ENCODE data around the gene TTI1.
A peak's percentile ranks its signal among the peaks of the same experiment; 100 is the strongest.

The TTI1 gene

GRCh38 chr20:38033330-38034107 is at the start of gene TTI1, which contains the start of gene RPRD1B:
TSS of gene TTI1 (minus strand) at chr20:38033456. CDS start at chr20:38013816, 19,640 bp downstream.
TSS of gene RPRD1B (plus strand) at chr20:38033746. CDS start at chr20:38033948, 202 bp downstream.
- peak within 1 kb of the TSS; percentile 65 for H3K4me3 ChIP-seq (ENCODE audit: low read depth, low read length)
- TF ChIP-seq CTCF (IDR thresholded peaks at IDR 0.05; ENCODE audit: insufficient read depth, low read depth, low read length, missing control alignments): no peak
- DNase-seq (ENCODE audit: low read depth): peak; percentile 89

GRCh38 chr20:38082894-38083293 is 49.6 kb upstream of the TTI1 start:
- H3K4me3 ChIP-seq (ENCODE audit: low read depth, low read length): no peak overlapping the region
- no peak for TF ChIP-seq CTCF (IDR thresholded peaks at IDR 0.05; ENCODE audit: insufficient read depth, low read depth, low read length, missing control alignments)
- no peak for DNase-seq (ENCODE audit: low read depth)

GRCh38 chr20:38081575-38081974 is 48.3 kb upstream of the TTI1 start:
- H3K4me3 ChIP-seq (ENCODE audit: low read depth, low read length): no peak overlapping the region
- TF ChIP-seq CTCF (IDR thresholded peaks at IDR 0.05; ENCODE audit: insufficient read depth, low read depth, low read length, missing control alignments): no peak
- DNase-seq (ENCODE audit: low read depth): no peak

GRCh38 chr20:38079353-38079752 is 46.1 kb upstream of the TTI1 start:
- no peak for TF ChIP-seq CTCF (IDR thresholded peaks at IDR 0.05; ENCODE audit: insufficient read depth, low read depth, low read length, missing control alignments)
- H3K4me3 ChIP-seq (ENCODE audit: low read depth, low read length): no peak overlapping the region
- no peak for DNase-seq (ENCODE audit: low read depth)

GRCh38 chr20:38078084-38078483 is 44.8 kb upstream of the TTI1 start:
- no peak for TF ChIP-seq CTCF (IDR thresholded peaks at IDR 0.05; ENCODE audit: insufficient read depth, low read depth, low read length, missing control alignments)
- H3K4me3 ChIP-seq (ENCODE audit: low read depth, low read length): no peak overlapping the region
- DNase-seq (ENCODE audit: low read depth): no peak

- TF ChIP-seq CTCF (IDR thresholded peaks at IDR 0.05; ENCODE audit: insufficient read depth, low read depth, low read length, missing control alignments): no peak
- no peak overlapping the region for H3K4me3 ChIP-seq (ENCODE audit: low read depth, low read length)
- DNase-seq (ENCODE audit: low read depth): peak; percentile 35
These were observed 43.3 kb upstream of the TTI1 start for GRCh38 chr20:38076548-38076947.

Measured in GM12865 (cell line).